Measurements from ENCODE around the gene KBTBD2.

DNA sequence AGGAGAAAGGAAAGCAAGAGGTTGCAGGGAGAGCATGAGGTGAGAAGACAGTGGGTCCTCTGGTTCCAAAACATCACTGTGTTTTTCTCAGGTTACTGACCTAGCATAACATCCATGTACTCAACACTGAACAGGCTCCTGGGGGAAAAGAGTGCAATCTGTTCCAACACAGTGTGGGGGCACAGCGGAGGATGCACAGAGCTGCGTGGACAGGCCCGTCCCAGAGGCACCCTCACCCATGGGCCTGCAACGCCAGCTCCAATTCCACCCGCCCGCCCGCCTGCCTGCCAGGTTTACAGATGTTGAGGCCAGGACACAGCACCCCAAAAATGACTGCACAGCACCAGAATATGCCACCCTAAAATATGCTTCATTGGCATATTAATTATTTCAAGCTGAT lies 38.8 kb upstream of the KBTBD2 start:
- TF ChIP-seq, protein P1, sequence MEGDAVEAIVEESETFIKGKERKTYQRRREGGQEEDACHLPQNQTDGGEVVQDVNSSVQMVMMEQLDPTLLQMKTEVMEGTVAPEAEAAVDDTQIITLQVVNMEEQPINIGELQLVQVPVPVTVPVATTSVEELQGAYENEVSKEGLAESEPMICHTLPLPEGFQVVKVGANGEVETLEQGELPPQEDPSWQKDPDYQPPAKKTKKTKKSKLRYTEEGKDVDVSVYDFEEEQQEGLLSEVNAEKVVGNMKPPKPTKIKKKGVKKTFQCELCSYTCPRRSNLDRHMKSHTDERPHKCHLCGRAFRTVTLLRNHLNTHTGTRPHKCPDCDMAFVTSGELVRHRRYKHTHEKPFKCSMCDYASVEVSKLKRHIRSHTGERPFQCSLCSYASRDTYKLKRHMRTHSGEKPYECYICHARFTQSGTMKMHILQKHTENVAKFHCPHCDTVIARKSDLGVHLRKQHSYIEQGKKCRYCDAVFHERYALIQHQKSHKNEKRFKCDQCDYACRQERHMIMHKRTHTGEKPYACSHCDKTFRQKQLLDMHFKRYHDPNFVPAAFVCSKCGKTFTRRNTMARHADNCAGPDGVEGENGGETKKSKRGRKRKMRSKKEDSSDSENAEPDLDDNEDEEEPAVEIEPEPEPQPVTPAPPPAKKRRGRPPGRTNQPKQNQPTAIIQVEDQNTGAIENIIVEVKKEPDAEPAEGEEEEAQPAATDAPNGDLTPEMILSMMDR (IDR thresholded peaks at IDR 0.05; ENCODE audit: insufficient read depth, low read length, poor library complexity, severe bottlenecking): no peak
- no peak for TF ChIP-seq EZH2phosphoT487 (conservative IDR thresholded peaks at IDR 0.05; ENCODE audit: low read length)

Measured in SU-DHL-6 (cell line).